IPS-NIHi11 (cell line): ENCODE results near the gene PLXNA4.
A peak's percentile ranks its signal among the peaks of the same experiment; 100 is the strongest.

Source experiments
- DNase-seq: peaks from one replicate; pipeline ENCODE4 v3.0.0; 2012; ENCODE audit warnings: mixed read lengths, low spot score

The PLXNA4 gene

GRCh38 chr7:132355048-132355447, 221.2 kb downstream of the PLXNA4 start:
- DNase-seq: no peak

GRCh38 chr7:132354527-132354926, 221.7 kb downstream of the PLXNA4 start:
- no peak for DNase-seq

- no peak for DNase-seq
Measured at GRCh38 chr7:132353936-132354335, 222.3 kb downstream of the PLXNA4 start.

GRCh38 chr7:132352800-132353199, 223.5 kb downstream of the PLXNA4 start:
- no peak for DNase-seq

GRCh38 chr7:132351954-132352499, 224.2 kb downstream of the PLXNA4 start:
- peak; percentile 29 for DNase-seq

GRCh38 chr7:132350741-132351140, 225.5 kb downstream of the PLXNA4 start:
- DNase-seq: no peak

GRCh38 chr7:132349075-132349474, 227.2 kb downstream of the PLXNA4 start:
- no peak for DNase-seq

- no peak for DNase-seq
Measured at GRCh38 chr7:132348341-132348740, 227.9 kb downstream of the PLXNA4 start.

- no peak for DNase-seq
Measured at GRCh38 chr7:132347858-132348257, 228.4 kb downstream of the PLXNA4 start.

GRCh38 chr7:132347123-132347522, 229.1 kb downstream of the PLXNA4 start:
- DNase-seq: peak; percentile 35

- no peak for DNase-seq
Measured at GRCh38 chr7:132345543-132346129, 230.6 kb downstream of the PLXNA4 start.

- DNase-seq: no peak
Measured at GRCh38 chr7:132345030-132345429, 231.2 kb downstream of the PLXNA4 start.

GRCh38 chr7:132343199-132343598, 233.1 kb downstream of the PLXNA4 start:
- no peak for DNase-seq

GRCh38 chr7:132337450-132338080, 238.7 kb downstream of the PLXNA4 start:
- no peak for DNase-seq

GRCh38 chr7:132336797-132337196, 239.5 kb downstream of the PLXNA4 start:
- DNase-seq: no peak

GRCh38 chr7:132333301-132333700, 243.0 kb downstream of the PLXNA4 start:
- DNase-seq: no peak

GRCh38 chr7:132328760-132329159, 247.5 kb downstream of the PLXNA4 start:
- DNase-seq: no peak

GRCh38 chr7:132328047-132328620, 248.1 kb downstream of the PLXNA4 start:
- no peak for DNase-seq

- DNase-seq: no peak
Measured at GRCh38 chr7:132326878-132327589, 249.2 kb downstream of the PLXNA4 start.

GRCh38 chr7:132322970-132323369, 253.3 kb downstream of the PLXNA4 start:
- no peak for DNase-seq

GRCh38 chr7:132321387-132321786, 254.9 kb downstream of the PLXNA4 start:
- DNase-seq: no peak

- no peak for DNase-seq
Measured at GRCh38 chr7:132319481-132319880, 256.8 kb downstream of the PLXNA4 start.
